Lower lobe of right lung (tissue), 2 donors: ENCODE results near the gene SEC22A. TPM values are rescaled to one million over a fixed set of nuclear protein-coding genes. Genes with fewer than 3 reads are reported as not detected.
A peak's percentile ranks its signal among the peaks of the same experiment; 100 is the strongest.

Source experiments
- ATAC-seq, 2 donors: fragments of 200-7000 bp; cut with Tn5 transposase; one replicate each; pipeline ENCODE4 v1.9.1; 2020 to 2022; ENCODE audit warnings: mild to moderate bottlenecking in 2 of 2, moderate library complexity in 2 of 2
- DNase-seq: peaks from one replicate; pipeline ENCODE4 v3.0.0-alpha.2; 2020
- H3K27ac ChIP-seq: fragments of 200-600 bp; one replicate; pipeline ENCODE4 v1.8.0; 2022
- H3K27me3 ChIP-seq: fragments of 200-600 bp; one replicate; pipeline ENCODE4 v1.8.0; 2022; ENCODE audit warnings: low read depth
- H3K36me3 ChIP-seq: fragments of 200-600 bp; one replicate; pipeline ENCODE4 v1.8.0; 2022; ENCODE audit warnings: mild to moderate bottlenecking
- H3K4me1 ChIP-seq: fragments of 200-600 bp; one replicate; pipeline ENCODE4 v1.8.0; 2022
- H3K4me3 ChIP-seq: fragments of 200-600 bp; one replicate; pipeline ENCODE4 v1.8.0; 2022; ENCODE audit warnings: mild to moderate bottlenecking
- H3K9me3 ChIP-seq: fragments of 200-600 bp; one replicate; pipeline ENCODE4 v1.8.0; 2022
- intact Hi-C: fragments of 100-400 bp; cut with DNase I; formaldehyde crosslinking; loops from one replicate; pipeline ENCODE4 v1.11.0; 2022
- total RNA-seq: library from RNA; stranded (reverse); fragmentation: NEBNext Ultra II Directional; extraction: Animal tissue kit (Norgen Biotek cat#: 25700); gene quantifications from one replicate; pipeline ENCODE4 v1.2.1, GENCODE V29; 2021
- TF ChIP-seq, protein P1 (sequence below): fragments of 200-600 bp; IDR thresholded peaks from one replicate; pipeline ENCODE4 v1.8.0; 2022; ENCODE audit warnings: antibody characterized with exemption, mild to moderate bottlenecking
- donor health status: DM: no; HTN: yes; CAD: no; lungs with severe emphysema.

SEC22A gene
- total RNA-seq, 1 donor from 2014 or later: 15.5 TPM

GRCh38 chr3:123286308-123287023 is 84.7 kb downstream of the SEC22A start:
- Histone ChIP-seq H3K27me3 (no peaks in the 10 kb centered on the region), H3K4me1 (no peaks in the 10 kb centered on the region), H3K4me3 (no peak overlapping the region), H3K27ac (no peak overlapping the region), H3K36me3 (no peaks in the 10 kb centered on the region), H3K9me3 (no peaks in the 10 kb centered on the region)
- DNase-seq (no peak), ATAC-seq (peak; percentile 61 to 72)
- TF ChIP-seq, protein P1, sequence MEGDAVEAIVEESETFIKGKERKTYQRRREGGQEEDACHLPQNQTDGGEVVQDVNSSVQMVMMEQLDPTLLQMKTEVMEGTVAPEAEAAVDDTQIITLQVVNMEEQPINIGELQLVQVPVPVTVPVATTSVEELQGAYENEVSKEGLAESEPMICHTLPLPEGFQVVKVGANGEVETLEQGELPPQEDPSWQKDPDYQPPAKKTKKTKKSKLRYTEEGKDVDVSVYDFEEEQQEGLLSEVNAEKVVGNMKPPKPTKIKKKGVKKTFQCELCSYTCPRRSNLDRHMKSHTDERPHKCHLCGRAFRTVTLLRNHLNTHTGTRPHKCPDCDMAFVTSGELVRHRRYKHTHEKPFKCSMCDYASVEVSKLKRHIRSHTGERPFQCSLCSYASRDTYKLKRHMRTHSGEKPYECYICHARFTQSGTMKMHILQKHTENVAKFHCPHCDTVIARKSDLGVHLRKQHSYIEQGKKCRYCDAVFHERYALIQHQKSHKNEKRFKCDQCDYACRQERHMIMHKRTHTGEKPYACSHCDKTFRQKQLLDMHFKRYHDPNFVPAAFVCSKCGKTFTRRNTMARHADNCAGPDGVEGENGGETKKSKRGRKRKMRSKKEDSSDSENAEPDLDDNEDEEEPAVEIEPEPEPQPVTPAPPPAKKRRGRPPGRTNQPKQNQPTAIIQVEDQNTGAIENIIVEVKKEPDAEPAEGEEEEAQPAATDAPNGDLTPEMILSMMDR: peak; percentile 51
- intact Hi-C loops: no loop called here

GRCh38 chr3:123287051-123287961 is 85.6 kb downstream of the SEC22A start:
- Histone ChIP-seq H3K27ac (no peak overlapping the region), H3K4me1 (no peaks in the 10 kb centered on the region), H3K4me3 (no peak overlapping the region), H3K9me3 (no peaks in the 10 kb centered on the region), H3K36me3 (no peaks in the 10 kb centered on the region), H3K27me3 (no peaks in the 10 kb centered on the region)
- intact Hi-C loops: no loop called here
- TF ChIP-seq, protein P1: no peak
- no peak for DNase-seq
- ATAC-seq: no peak

- Histone ChIP-seq H3K4me1 (no peaks in the 10 kb centered on the region), H3K36me3 (no peaks in the 10 kb centered on the region), H3K9me3 (no peaks in the 10 kb centered on the region), H3K4me3 (no peak overlapping the region), H3K27me3 (no peaks in the 10 kb centered on the region), H3K27ac (no peak overlapping the region)
- no peak for DNase-seq
- ATAC-seq: no peak
- TF ChIP-seq, protein P1: no peak
- intact Hi-C loops: no loop called here
These were observed 86.2 kb downstream of the SEC22A start for GRCh38 chr3:123287962-123288302.

DNA sequence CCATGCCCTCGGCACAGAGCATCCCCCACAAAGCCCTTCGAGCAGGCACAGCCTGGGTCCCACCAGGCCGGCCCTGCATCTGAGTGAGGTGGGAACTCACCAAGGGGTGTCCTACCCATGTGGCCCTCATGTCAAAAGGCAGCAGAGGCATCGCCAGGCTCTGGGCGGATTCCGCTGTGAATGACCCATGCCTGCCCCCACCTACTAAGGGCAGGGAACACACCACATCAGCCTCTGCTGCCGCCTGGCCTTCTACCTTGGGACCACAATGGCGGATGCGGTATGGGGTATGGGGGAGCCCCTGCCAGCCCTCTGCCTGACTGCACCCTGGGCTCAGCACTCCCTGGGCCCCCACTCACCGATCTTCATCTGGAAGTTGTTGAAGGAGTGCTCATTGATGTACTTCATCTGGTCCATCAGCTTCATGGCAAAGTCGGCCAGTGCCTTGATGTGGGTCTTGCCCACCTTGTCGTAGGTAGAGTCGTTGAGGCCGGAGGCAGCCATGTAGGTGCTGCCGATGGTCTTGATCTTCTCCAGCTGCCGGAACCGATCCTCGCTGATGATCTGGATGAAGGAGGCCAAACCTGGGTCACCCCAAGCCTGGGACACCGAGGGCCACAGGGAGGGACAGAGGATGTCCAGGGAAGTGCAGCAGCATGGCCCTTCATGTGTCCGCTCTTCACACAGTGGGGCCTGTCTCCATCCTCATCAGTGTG is 87.8 kb downstream of the SEC22A start:
- no peaks in the 10 kb centered on the region for H3K4me1 ChIP-seq
- no peak for ATAC-seq
- no peak for DNase-seq
- H3K4me3 ChIP-seq: no peak overlapping the region
- no peaks in the 10 kb centered on the region for H3K36me3 ChIP-seq
- no peak overlapping the region for H3K27ac ChIP-seq
- TF ChIP-seq, protein P1: no peak
- H3K9me3 ChIP-seq: no peaks in the 10 kb centered on the region
- intact Hi-C loops: no loop called here
- no peaks in the 10 kb centered on the region for H3K27me3 ChIP-seq

DNA sequence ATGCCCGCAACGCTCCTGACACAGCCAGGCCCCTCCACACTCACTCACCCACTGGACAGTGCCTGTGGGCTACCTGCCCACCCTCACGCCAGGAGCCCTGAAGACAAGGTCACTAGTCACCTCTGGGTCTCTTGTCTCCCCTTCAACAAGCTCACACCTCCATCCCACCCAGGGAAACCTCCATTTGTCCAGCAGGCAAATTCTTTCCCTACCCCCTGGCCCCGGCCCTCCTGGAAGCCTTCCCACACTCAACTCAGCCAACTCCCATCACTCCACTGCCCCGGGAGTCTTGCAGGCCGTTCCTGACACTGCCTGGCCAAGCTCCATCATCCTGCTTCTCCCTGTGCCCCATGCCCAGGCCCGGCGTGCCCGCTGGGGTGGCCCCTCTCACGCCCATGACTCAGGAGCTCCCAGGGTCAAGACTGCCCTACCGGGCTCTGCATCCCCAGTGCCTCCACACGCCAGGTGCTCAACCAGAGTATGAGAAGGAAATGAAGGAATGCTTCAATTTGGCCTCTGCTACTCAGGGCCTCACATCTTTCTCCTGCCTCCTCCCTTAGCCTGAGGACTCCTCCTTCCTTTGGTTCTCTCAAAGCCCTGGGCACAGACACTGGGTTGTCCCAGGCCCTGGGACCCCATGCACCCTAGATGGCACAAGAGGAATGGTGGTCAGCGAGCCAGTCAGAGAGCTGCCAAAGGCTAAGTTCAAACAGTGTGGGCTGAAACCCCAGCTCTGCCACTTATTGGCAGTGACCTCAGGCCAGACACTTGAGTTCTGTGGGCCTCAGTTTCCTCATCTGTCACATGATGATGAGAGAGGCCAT is 88.6 kb downstream of the SEC22A start:
- ATAC-seq (no peak), DNase-seq (no peak)
- Histone ChIP-seq H3K27ac (no peak overlapping the region), H3K27me3 (no peaks in the 10 kb centered on the region), H3K36me3 (no peaks in the 10 kb centered on the region), H3K4me3 (no peak overlapping the region), H3K9me3 (no peaks in the 10 kb centered on the region), H3K4me1 (no peaks in the 10 kb centered on the region)
- intact Hi-C loops: no loop called here
- TF ChIP-seq, protein P1: no peak
